Glutamatergic neuron (in vitro differentiated cells): ENCODE data around the gene OR2F2. TPM values are rescaled to one million over a fixed set of nuclear protein-coding genes. Genes with fewer than 3 reads are reported as not detected.

Source experiments
- DNase-seq: peaks from one replicate; pipeline ENCODE4 v3.0.0; 2022
- H3K27ac Mint-ChIP-seq: one replicate; pipeline ENCODE4 v1.8.0; 2020; ENCODE audit warnings: mild to moderate bottlenecking, mixed read lengths, inconsistent platforms; ENCODE audit not compliant: unreplicated experiment
- H3K27me3 Mint-ChIP-seq: one replicate; pipeline ENCODE4 v1.8.0; 2020; ENCODE audit warnings: mild to moderate bottlenecking, moderate library complexity, mixed read lengths, inconsistent platforms; ENCODE audit not compliant: unreplicated experiment
- H3K36me3 Mint-ChIP-seq: one replicate; pipeline ENCODE4 v1.8.0; 2020; ENCODE audit warnings: mild to moderate bottlenecking, mixed read lengths, inconsistent platforms; ENCODE audit not compliant: unreplicated experiment
- H3K4me1 Mint-ChIP-seq: one replicate; pipeline ENCODE4 v1.8.0; 2020; ENCODE audit warnings: mild to moderate bottlenecking, low read depth, mixed read lengths, inconsistent platforms; ENCODE audit not compliant: unreplicated experiment
- H3K4me3 Mint-ChIP-seq: one replicate; pipeline ENCODE4 v1.8.0; 2020; ENCODE audit warnings: mild to moderate bottlenecking, mixed read lengths, inconsistent platforms; ENCODE audit not compliant: unreplicated experiment
- H3K9me3 Mint-ChIP-seq: one replicate; pipeline ENCODE4 v1.8.0; 2020; ENCODE audit warnings: mild to moderate bottlenecking, moderate library complexity, mixed read lengths, inconsistent platforms; ENCODE audit not compliant: unreplicated experiment
- CTCF ChIP-seq: fragments of 200-600 bp; sonication (generic); IDR thresholded peaks from one replicate; pipeline ENCODE4 v1.5.0; 2021; ENCODE audit not compliant: partially characterized antibody, unreplicated experiment
- long read RNA-seq: library from polyadenylated mRNA; unstranded; transcript quantifications from one replicate; pipeline ENCODE4 v2.0.0, GENCODE V29; 2020; ENCODE audit not compliant: unreplicated experiment
- total RNA-seq: library from RNA; stranded (reverse); fragmentation: NEBNext Ultra II Directional; extraction: Animal tissue kit (Norgen Biotek cat#: 25700); gene quantifications from one replicate; pipeline ENCODE4 v1.2.1, GENCODE V29; 2021; ENCODE audit not compliant: unreplicated experiment

OR2F2 gene
- not detected for total RNA-seq
- long read RNA-seq, result 0 reads

DNA sequence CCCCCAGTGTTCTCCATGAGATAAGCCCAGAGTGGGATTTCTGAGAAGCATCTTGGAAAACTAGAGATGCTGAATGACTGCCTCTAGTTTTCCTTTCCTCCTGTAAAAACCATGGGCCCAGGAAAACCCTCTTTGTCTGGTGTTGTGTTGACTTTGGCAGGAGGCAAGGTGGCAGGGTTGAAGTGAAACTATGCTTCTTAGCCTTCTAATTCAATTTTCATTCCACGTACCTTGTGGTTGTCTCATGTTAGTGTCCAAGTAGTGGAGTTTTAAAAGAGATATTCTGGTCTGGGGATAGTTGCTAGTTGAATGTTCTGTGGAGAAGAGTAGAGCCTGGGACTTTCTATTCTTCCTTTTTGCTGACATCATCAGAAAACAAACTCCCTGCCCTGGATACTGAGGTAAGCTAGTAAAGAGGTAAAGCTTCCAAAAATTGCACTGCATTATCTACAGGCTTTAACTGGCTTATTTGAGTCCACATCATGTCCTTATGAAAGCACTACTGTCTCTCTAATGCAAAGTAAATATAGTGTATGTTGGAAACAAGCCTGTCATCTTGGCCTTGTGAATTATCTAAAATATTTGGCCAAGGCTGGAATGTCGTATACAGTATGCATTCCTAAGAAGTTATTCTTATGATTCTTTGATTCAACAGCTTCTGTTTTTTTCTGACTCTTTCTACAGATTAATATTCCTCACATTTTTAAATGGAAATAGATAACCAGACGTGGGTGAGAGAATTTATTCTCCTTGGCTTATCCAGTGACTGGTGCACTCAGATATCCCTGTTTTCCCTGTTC lies at the start of gene OR2F2:
TSS of gene OR2F2 (plus strand) at position 708 of the 800 bp plus-strand sequence. CDS start at position 708, 0 bp downstream.
- Mint-ChIP-seq H3K9me3 (peaks cover 1% of the 10 kb centered on the region), H3K4me3 (no peak within 1 kb of the TSS), H3K27me3 (peaks cover 2% of the 10 kb centered on the region), H3K27ac (no peak within 1 kb of the TSS), H3K36me3 (no peaks in the 10 kb centered on the region), H3K4me1 (no peaks in the 10 kb centered on the region)
- TF ChIP-seq CTCF, result no peak
- DNase-seq, result no peak

- Mint-ChIP-seq H3K27ac (peak overlapping the region; percentile 44), H3K27me3 (peaks cover 13% of the 10 kb centered on the region), H3K4me3 (peak overlapping the region; percentile 74), H3K4me1 (peaks cover 23% of the 10 kb centered on the region), H3K9me3 (peaks cover 15% of the 10 kb centered on the region), H3K36me3 (peaks cover 7% of the 10 kb centered on the region)
- DNase-seq, result no peak
- TF ChIP-seq CTCF, result no peak
Measured at GRCh38 chr7:143885951-143886350, 49.1 kb upstream of the OR2F2 start.

GRCh38 chr7:143886826-143887477 lies 48.1 kb upstream of the OR2F2 start:
- Mint-ChIP-seq H3K27me3 (peaks cover 9% of the 10 kb centered on the region), H3K4me1 (peaks cover 19% of the 10 kb centered on the region), H3K27ac (peak overlapping the region; percentile 25), H3K4me3 (no peak overlapping the region), H3K9me3 (peaks cover 11% of the 10 kb centered on the region), H3K36me3 (peaks cover 7% of the 10 kb centered on the region)
- no peak for DNase-seq
- TF ChIP-seq CTCF, result no peak

DNA sequence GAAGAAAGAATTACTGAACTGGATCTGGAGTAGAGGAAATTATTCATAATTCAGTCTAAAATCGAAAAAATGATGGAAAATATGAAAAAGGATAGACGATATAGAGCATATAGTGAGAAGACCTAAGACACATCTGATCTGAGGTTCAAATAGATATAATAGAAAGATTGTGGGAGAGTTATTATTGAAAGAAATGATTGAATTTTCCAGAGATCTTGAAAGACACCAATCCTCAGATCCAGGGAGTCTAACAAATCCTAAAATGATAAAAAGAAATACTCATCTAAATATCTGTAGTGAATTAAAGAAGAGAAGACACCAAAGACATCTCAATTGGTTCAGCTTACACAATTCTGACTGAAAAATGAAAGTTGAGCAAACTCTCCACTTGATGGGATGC lies 46.0 kb upstream of the OR2F2 start:
- Mint-ChIP-seq H3K4me3 (no peak overlapping the region), H3K36me3 (peaks cover 7% of the 10 kb centered on the region), H3K27ac (no peak overlapping the region), H3K27me3 (peaks cover 4% of the 10 kb centered on the region), H3K9me3 (peaks cover 5% of the 10 kb centered on the region), H3K4me1 (peaks cover 18% of the 10 kb centered on the region)
- DNase-seq, result no peak
- TF ChIP-seq CTCF, result no peak

DNA sequence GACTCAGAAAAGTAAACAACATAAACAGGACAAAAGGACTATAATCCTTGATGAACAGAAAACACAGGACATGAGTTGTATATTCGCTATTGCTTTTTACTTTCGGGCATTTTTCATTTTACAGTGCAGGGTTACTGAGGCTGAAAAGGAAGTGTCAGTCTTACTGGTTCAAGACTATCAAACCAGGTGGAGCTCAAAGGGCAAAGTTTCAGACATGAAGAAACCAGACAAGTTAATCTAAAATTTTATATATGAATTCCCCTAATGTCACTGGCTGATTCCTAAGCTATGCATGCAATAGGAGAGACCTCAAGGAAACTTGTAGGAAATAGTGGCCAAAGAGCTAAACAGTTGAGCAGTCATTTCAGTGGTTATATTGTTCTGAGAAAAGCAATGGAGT lies 44.5 kb upstream of the OR2F2 start:
- Mint-ChIP-seq H3K4me3 (no peak overlapping the region), H3K4me1 (peaks cover 25% of the 10 kb centered on the region), H3K27me3 (peaks cover 1% of the 10 kb centered on the region), H3K36me3 (peaks cover 7% of the 10 kb centered on the region), H3K27ac (no peak overlapping the region), H3K9me3 (peaks cover 1% of the 10 kb centered on the region)
- TF ChIP-seq CTCF, result no peak
- DNase-seq, result no peak
